Heart left ventricle (tissue), 13 donors: ENCODE measurements around the gene SOX10.

ENCODE experiments used
- CTCF ChIP-seq, 12 donors: fragments of 200-600 bp; sonication (generic) in 4 of 12; IDR thresholded peaks; one replicate each; pipeline versions ENCODE4 v1.5.0 to v1.8.0; 2018 to 2022; ENCODE audit warnings: antibody characterized with exemption in 12 of 12, mild to moderate bottlenecking in 5 of 12
- POLR2A ChIP-seq, 2 donors: fragments of 450-650 bp; IDR thresholded peaks; one replicate each; pipeline ENCODE4 v1.6.1; 2017; ENCODE audit warnings: antibody characterized with exemption in 2 of 2, mild to moderate bottlenecking in 2 of 2, moderate library complexity in 2 of 2
- donor health status: ischemic (EF 13 %, LVEDD 7.1; RV severe dilation, severe dysfunction).
- donor health status: DM: no; HTN: yes; CAD: no.
- donor health status: DM: no; HTN: no; CAD: no.
- donor health status: ischemic (EF 25% LVEDD 6.9; RV normal size, moderate dysfunction).
- donor health status: ischemic (EF 25% LVEDD 5.7; RV mildly dilated, moderate dysfunction).
- donor health status: ischemic (EF 35%, LVEDD 5.7; RV mildly dilated, moderate dysfunction).
- donor health status: nonischemic (EF 11% LVEDD 7.7; RV severe dilation, severe dysfunction).
- donor health status: DM: yes; HTN: yes; CAD: no.
- donor health status: PGD.
- donor health status: ischemic (EF 29% LVEDD 5.4; RV normal size, mild dysfunction).
- donor health status: nonischemic (EF 23%, LVEDD 6.1; RV moderate dilation, normal function).

- no peak for TF ChIP-seq CTCF (IDR thresholded peaks at IDR 0.05)
- TF ChIP-seq POLR2A (IDR thresholded peaks at IDR 0.05) = no peak
Measured at GRCh38 chr22:37925330-37925729, 59.0 kb downstream of the SOX10 start.
